ENCODE data around the gene CYP27C1.
A peak's percentile ranks its signal among the peaks of the same experiment; 100 is the strongest.
"Not testable (repeated sequence)": the region's sequence is repeated elsewhere in the genome, so short reads cannot be mapped to it uniquely, and the experiment has no call there.

The CYP27C1 gene

GRCh38 chr2:127233710-127234109, 13.6 kb upstream of the CYP27C1 start:
- TF ChIP-seq CTCF (IDR thresholded peaks at IDR 0.05): no peak
- H3K4me1 Mint-ChIP-seq: peaks cover 11% of the 10 kb centered on the region
- H3K4me3 Mint-ChIP-seq: no peak overlapping the region
- H3K9me3 Mint-ChIP-seq: peaks cover 37% of the 10 kb centered on the region
- peaks cover 4% of the 10 kb centered on the region for H3K27me3 Mint-ChIP-seq (ENCODE audit: low read depth, poor library complexity)
- no peak for DNase-seq
- peaks cover 15% of the 10 kb centered on the region for H3K36me3 Mint-ChIP-seq (ENCODE audit: low read depth)
- H3K27ac Mint-ChIP-seq: no peak overlapping the region

GRCh38 chr2:127231130-127231865, 11.2 kb upstream of the CYP27C1 start:
- no peak overlapping the region for H3K27ac Mint-ChIP-seq
- TF ChIP-seq CTCF (IDR thresholded peaks at IDR 0.05): no peak
- peaks cover 13% of the 10 kb centered on the region for H3K36me3 Mint-ChIP-seq (ENCODE audit: low read depth)
- peaks cover 4% of the 10 kb centered on the region for H3K27me3 Mint-ChIP-seq (ENCODE audit: low read depth, poor library complexity)
- H3K4me1 Mint-ChIP-seq: peaks cover 18% of the 10 kb centered on the region
- H3K4me3 Mint-ChIP-seq: no peak overlapping the region
- peaks cover 37% of the 10 kb centered on the region for H3K9me3 Mint-ChIP-seq
- DNase-seq: no peak

GRCh38 chr2:127229555-127229954, 9.5 kb upstream of the CYP27C1 start:
- Mint-ChIP-seq H3K27ac (no peak overlapping the region), H3K9me3 (peaks cover 26% of the 10 kb centered on the region), H3K4me1 (peaks cover 25% of the 10 kb centered on the region), H3K36me3 (ENCODE audit: low read depth) (peaks cover 13% of the 10 kb centered on the region), H3K27me3 (ENCODE audit: low read depth, poor library complexity) (no peaks in the 10 kb centered on the region), H3K4me3 (no peak overlapping the region)
- no peak for DNase-seq
- TF ChIP-seq CTCF (IDR thresholded peaks at IDR 0.05): no peak

- H3K36me3 Mint-ChIP-seq (ENCODE audit: low read depth): peaks cover 13% of the 10 kb centered on the region
- no peak overlapping the region for H3K27ac Mint-ChIP-seq
- H3K27me3 Mint-ChIP-seq (ENCODE audit: low read depth, poor library complexity): no peaks in the 10 kb centered on the region
- H3K9me3 Mint-ChIP-seq: peaks cover 26% of the 10 kb centered on the region
- H3K4me3 Mint-ChIP-seq: no peak overlapping the region
- TF ChIP-seq CTCF (IDR thresholded peaks at IDR 0.05): no peak
- H3K4me1 Mint-ChIP-seq: peaks cover 37% of the 10 kb centered on the region
- DNase-seq: no peak
Observed at GRCh38 chr2:127228102-127228501, 8.0 kb upstream of the CYP27C1 start.

- Mint-ChIP-seq H3K36me3 (ENCODE audit: low read depth) (peaks cover 13% of the 10 kb centered on the region), H3K4me1 (peaks cover 40% of the 10 kb centered on the region), H3K9me3 (peaks cover 26% of the 10 kb centered on the region)
- H3K4me3 Mint-ChIP-seq; H3K27ac Mint-ChIP-seq; H3K27me3 Mint-ChIP-seq (ENCODE audit: low read depth, poor library complexity); DNase-seq: not testable (repeated sequence)
Observed at GRCh38 chr2:127227264-127227660, 7.2 kb upstream of the CYP27C1 start.

GRCh38 chr2:127226520-127227263, 6.6 kb upstream of the CYP27C1 start:
- Mint-ChIP-seq H3K27ac (peak overlapping the region; percentile 93), H3K27me3 (ENCODE audit: low read depth, poor library complexity) (no peaks in the 10 kb centered on the region), H3K9me3 (peaks cover 26% of the 10 kb centered on the region), H3K4me1 (peaks cover 40% of the 10 kb centered on the region), H3K4me3 (peak overlapping the region; percentile 66), H3K36me3 (ENCODE audit: low read depth) (peaks cover 13% of the 10 kb centered on the region)
- no peak for DNase-seq
- TF ChIP-seq CTCF (IDR thresholded peaks at IDR 0.05): no peak

Measured in nephron progenitor cell (in vitro differentiated cells).